GM18520 (cell line): ENCODE data around the gene CLCN4.

Experiments
- ATAC-seq: cut with Tn5 transposase; IDR thresholded peaks from one replicate; pipeline ENCODE4 v1.9.1; 2021; ENCODE audit not compliant: unreplicated experiment

The CLCN4 gene

GRCh38 chrX:10193587-10193986 lies 36.8 kb downstream of the CLCN4 start:
- no peak for ATAC-seq

- ATAC-seq, result no peak
Measured at GRCh38 chrX:10195425-10195824, 38.6 kb downstream of the CLCN4 start.

- ATAC-seq, result no peak
Measured at GRCh38 chrX:10195947-10196346, 39.2 kb downstream of the CLCN4 start.

GRCh38 chrX:10197279-10198210 lies 40.8 kb downstream of the CLCN4 start:
- ATAC-seq, result no peak

- ATAC-seq, result no peak
Measured at GRCh38 chrX:10198254-10198653, 41.5 kb downstream of the CLCN4 start.

GRCh38 chrX:10199212-10199611 lies 42.4 kb downstream of the CLCN4 start:
- peak; percentile 98 for ATAC-seq

GRCh38 chrX:10203617-10204016 lies 46.8 kb downstream of the CLCN4 start:
- no peak for ATAC-seq

- ATAC-seq, result no peak
Measured at GRCh38 chrX:10206317-10206716, 49.5 kb downstream of the CLCN4 start.

- ATAC-seq, result no peak
Measured at GRCh38 chrX:10208281-10208856, 51.6 kb downstream of the CLCN4 start.

- no peak for ATAC-seq
Measured at GRCh38 chrX:10208953-10209352, 52.2 kb downstream of the CLCN4 start.

GRCh38 chrX:10212395-10212794 lies 55.6 kb downstream of the CLCN4 start:
- ATAC-seq, result no peak

GRCh38 chrX:10213716-10214115 lies 56.9 kb downstream of the CLCN4 start:
- ATAC-seq, result no peak

- no peak for ATAC-seq
Measured at GRCh38 chrX:10216208-10216607, 59.4 kb downstream of the CLCN4 start.

- no peak for ATAC-seq
Measured at GRCh38 chrX:10217198-10217597, 60.4 kb downstream of the CLCN4 start.

- no peak for ATAC-seq
Measured at GRCh38 chrX:10221651-10222050, 64.9 kb downstream of the CLCN4 start.

- no peak for ATAC-seq
Measured at GRCh38 chrX:10223276-10223675, 66.5 kb downstream of the CLCN4 start.

- no peak for ATAC-seq
Measured at GRCh38 chrX:10223781-10224180, 67.0 kb downstream of the CLCN4 start.

GRCh38 chrX:10230222-10230621 lies 73.4 kb downstream of the CLCN4 start:
- ATAC-seq, result no peak

GRCh38 chrX:10231461-10231860 lies 74.7 kb downstream of the CLCN4 start:
- ATAC-seq, result no peak

- ATAC-seq, result no peak
Measured at GRCh38 chrX:10233173-10233572, 76.4 kb downstream of the CLCN4 start.

- ATAC-seq, result no peak
Measured at GRCh38 chrX:10233696-10234095, 76.9 kb downstream of the CLCN4 start.

- ATAC-seq, result no peak
Measured at GRCh38 chrX:10235851-10236250, 79.1 kb downstream of the CLCN4 start.
